HepG2 (cell line): ENCODE measurements around the gene RAC3. TPM values are rescaled to one million over a fixed set of nuclear protein-coding genes. Genes with fewer than 3 reads are reported as not detected.
A peak's percentile ranks its signal among the peaks of the same experiment; 100 is the strongest.

ENCODE experiments used
- BCL6 ChIP-seq: IDR thresholded peaks from 2 replicates; pipeline ENCODE4 v1.6.1; 2016; ENCODE audit warnings: missing genetic modification reagents, missing compliant biosample characterization
- BHLHE40 ChIP-seq: IDR thresholded peaks from 2 replicates; pipeline ENCODE4 v1.6.1; 2011; ENCODE audit warnings: low read length, improper control_type of control experiment
- CBX1 ChIP-seq: IDR thresholded peaks from one replicate; pipeline ENCODE4 v1.6.1; 2016; ENCODE audit warnings: antibody characterized with exemption, low read depth
- EHMT2 ChIP-seq: fragments of 200-600 bp; sonication (generic); IDR thresholded peaks from 2 replicates; pipeline ENCODE4 v1.7.0; 2017; ENCODE audit warnings: antibody characterized with exemption, low read depth, low read length, borderline replicate concordance
- FOSL2 ChIP-seq: sonication (generic); formaldehyde crosslinking; IDR thresholded peaks from 2 replicates; pipeline ENCODE4 v1.4.0; 2020; ENCODE audit warnings: missing genetic modification reagents
- FOXM1 ChIP-seq: sonication (generic); formaldehyde crosslinking; IDR thresholded peaks from 2 replicates; pipeline ENCODE4 v1.5.0; 2020; ENCODE audit warnings: missing genetic modification reagents
- NKX3-1 ChIP-seq: sonication (generic); formaldehyde crosslinking; IDR thresholded peaks from 2 replicates; pipeline ENCODE4 v1.5.0; 2020; ENCODE audit warnings: missing genetic modification reagents
- NPAS2 ChIP-seq: sonication (generic); formaldehyde crosslinking; IDR thresholded peaks from 2 replicates; pipeline ENCODE4 v1.8.0; 2022; ENCODE audit warnings: mild to moderate bottlenecking, missing genetic modification reagents, borderline replicate concordance
- REXO4 ChIP-seq: sonication (generic); formaldehyde crosslinking; IDR thresholded peaks from 2 replicates; pipeline ENCODE4 v1.8.0; 2022; ENCODE audit warnings: missing genetic modification reagents, mild to moderate bottlenecking, borderline replicate concordance
- RFXAP ChIP-seq: sonication (generic); formaldehyde crosslinking; IDR thresholded peaks from 2 replicates; pipeline ENCODE4 v1.4.0; 2020; ENCODE audit warnings: missing genetic modification reagents, borderline replicate concordance
- SMC3 ChIP-seq: IDR thresholded peaks from 2 replicates; pipeline ENCODE4 v1.6.1; 2011; ENCODE audit warnings: low read length, improper control_type of control experiment
- STAT5B ChIP-seq: sonication (generic); formaldehyde crosslinking; IDR thresholded peaks from 2 replicates; pipeline ENCODE4 v1.4.0; 2020; ENCODE audit warnings: missing genetic modification reagents
- TARDBP ChIP-seq: sonication (generic); formaldehyde crosslinking; IDR thresholded peaks from 2 replicates; pipeline ENCODE4 v1.8.0; 2022; ENCODE audit warnings: mild to moderate bottlenecking, missing genetic modification reagents
- THYN1 ChIP-seq: sonication (generic); formaldehyde crosslinking; IDR thresholded peaks from 2 replicates; pipeline ENCODE4 v1.8.1; 2023; ENCODE audit warnings: low read depth, mild to moderate bottlenecking, moderate library complexity, missing genetic modification reagents, borderline replicate concordance
- ZFP36L1 ChIP-seq: sonication (generic); formaldehyde crosslinking; IDR thresholded peaks from 2 replicates; pipeline ENCODE4 v1.8.0; 2022; ENCODE audit warnings: mild to moderate bottlenecking, missing genetic modification reagents, moderate library complexity
- ZNF12 ChIP-seq: sonication (generic); formaldehyde crosslinking; IDR thresholded peaks from 2 replicates; pipeline ENCODE4 v1.5.0; 2020; ENCODE audit warnings: missing genetic modification reagents
- ZNF124 ChIP-seq: sonication (generic); formaldehyde crosslinking; IDR thresholded peaks from 2 replicates; pipeline ENCODE4 v1.4.0; 2020; ENCODE audit warnings: missing genetic modification reagents
- ZNF230 ChIP-seq: sonication (generic); formaldehyde crosslinking; IDR thresholded peaks from 2 replicates; pipeline ENCODE4 v1.4.0; 2020; ENCODE audit warnings: mild to moderate bottlenecking, missing genetic modification reagents
- ZNF253 ChIP-seq: sonication (generic); formaldehyde crosslinking; IDR thresholded peaks from 2 replicates; pipeline ENCODE4 v1.8.0; 2022; ENCODE audit warnings: mild to moderate bottlenecking, missing genetic modification reagents, borderline replicate concordance
- ZNF343 ChIP-seq: sonication (generic); formaldehyde crosslinking; IDR thresholded peaks from 2 replicates; pipeline ENCODE4 v1.4.0; 2020; ENCODE audit warnings: mild to moderate bottlenecking, missing genetic modification reagents
- ZNF430 ChIP-seq: sonication (generic); formaldehyde crosslinking; IDR thresholded peaks from 2 replicates; pipeline ENCODE4 v1.9.0; 2021; ENCODE audit warnings: mild to moderate bottlenecking, missing genetic modification reagents
- ZNF556 ChIP-seq: sonication (generic); formaldehyde crosslinking; IDR thresholded peaks from 2 replicates; pipeline ENCODE4 v1.4.0; 2020; ENCODE audit warnings: mild to moderate bottlenecking, missing genetic modification reagents, borderline replicate concordance
- ZNF572 ChIP-seq: sonication (generic); formaldehyde crosslinking; IDR thresholded peaks from 2 replicates; pipeline ENCODE4 v1.5.1; 2020; ENCODE audit warnings: mild to moderate bottlenecking, missing genetic modification reagents
- ZNF770 ChIP-seq: sonication (generic); formaldehyde crosslinking; IDR thresholded peaks from 2 replicates; pipeline ENCODE4 v1.5.0; 2020; ENCODE audit warnings: mild to moderate bottlenecking, missing genetic modification reagents
- ZNF773 ChIP-seq: sonication (generic); formaldehyde crosslinking; IDR thresholded peaks from 2 replicates; pipeline ENCODE4 v1.4.0; 2020; ENCODE audit warnings: missing genetic modification reagents, borderline replicate concordance
- ZNF839 ChIP-seq: sonication (generic); formaldehyde crosslinking; IDR thresholded peaks from 2 replicates; pipeline ENCODE4 v1.4.0; 2020; ENCODE audit warnings: missing genetic modification reagents, mild to moderate bottlenecking, borderline replicate concordance
- polyA plus RNA-seq, 8 experiments: library from polyadenylated mRNA; depleted of rRNA in 3 of 8; stranded (reverse) in 7 of 8; unstranded in 1 of 8; fragments of >200 nt; fragmentation: Illumina TruSeq in 4 of 8; extraction: Trizol in 4 of 8; gene quantifications; 2 replicates each; pipeline versions ENCODE4 v1.2.1 to v1.2.3, GENCODE V29; 2011 to 2016; ENCODE audit warnings: low read depth in 4 of 8, missing spikeins in 1 of 8, mixed read lengths in 1 of 8; ENCODE audit not compliant: insufficient read depth in 1 of 8
- total RNA-seq, 5 experiments: library from RNA; depleted of rRNA; stranded (reverse); fragments of >200 nt; fragmentation: Illumina TruSeq; extraction: Trizol; gene quantifications; 2 replicates each; pipeline ENCODE4 v1.2.3, GENCODE V29; 2016; ENCODE audit warnings: low read depth in 1 of 5
- TF ChIP-seq, protein P1 (sequence below): sonication (generic); formaldehyde crosslinking; IDR thresholded peaks from 2 replicates; pipeline ENCODE4 v1.5.0; 2020; ENCODE audit warnings: missing genetic modification reagents

RAC3 gene
- total and polyA plus RNA-seq, 2 of the 13 experiments (the other 11 are each of a cell fraction or from before 2014, with no cell fraction given) = 10.5 to 21.3 TPM

DNA sequence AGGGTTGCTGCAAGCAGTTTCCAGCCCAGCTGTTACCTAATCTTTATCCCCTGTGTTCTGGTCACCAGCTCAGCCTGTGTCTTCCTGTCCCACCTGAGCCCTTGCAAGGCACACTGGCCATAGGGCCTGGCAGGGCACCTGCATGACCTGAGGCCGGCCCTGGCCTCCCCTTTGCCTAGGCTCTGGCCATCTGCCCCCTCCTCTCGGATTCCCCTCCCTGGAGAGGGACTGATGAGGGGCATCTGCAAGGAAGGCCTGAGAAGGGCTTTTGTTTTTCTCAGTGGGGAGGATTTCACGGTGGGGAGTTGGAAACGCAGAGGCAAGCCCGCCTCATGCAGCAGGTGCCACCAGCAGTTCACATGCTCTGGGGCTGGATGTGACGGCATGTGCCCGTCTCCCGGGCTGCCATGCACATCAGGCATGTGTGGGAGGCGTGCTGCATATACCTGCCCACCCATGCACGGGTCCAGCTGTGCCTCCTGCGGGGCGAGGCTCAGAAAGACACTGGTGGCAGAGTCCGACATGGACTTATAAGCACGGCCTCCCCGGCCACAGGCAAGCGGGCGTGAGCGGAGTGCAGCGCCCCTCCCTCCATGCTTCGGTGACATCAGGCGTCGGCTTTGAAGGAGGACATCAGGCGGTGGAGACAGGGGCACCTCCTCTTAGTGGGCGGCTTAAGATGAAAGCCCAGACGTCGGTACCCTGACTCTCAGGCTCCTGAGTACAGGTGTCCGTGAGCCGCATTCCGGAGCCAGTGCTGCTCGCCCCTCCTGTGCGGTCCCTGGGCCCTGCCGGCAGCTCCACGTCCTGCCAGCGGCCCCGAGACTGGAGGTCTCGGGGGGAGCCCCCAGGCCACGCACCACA lies 37.5 kb upstream of the RAC3 start (continued):
- TF ChIP-seq ZNF12 = no peak
- TF ChIP-seq ZNF556 (CRISPR knock-in tag) = no peak; the same call in 1 of the 2 replicates
- TF ChIP-seq STAT5B (CRISPR knock-in tag) = no peak
- TF ChIP-seq, protein P1, sequence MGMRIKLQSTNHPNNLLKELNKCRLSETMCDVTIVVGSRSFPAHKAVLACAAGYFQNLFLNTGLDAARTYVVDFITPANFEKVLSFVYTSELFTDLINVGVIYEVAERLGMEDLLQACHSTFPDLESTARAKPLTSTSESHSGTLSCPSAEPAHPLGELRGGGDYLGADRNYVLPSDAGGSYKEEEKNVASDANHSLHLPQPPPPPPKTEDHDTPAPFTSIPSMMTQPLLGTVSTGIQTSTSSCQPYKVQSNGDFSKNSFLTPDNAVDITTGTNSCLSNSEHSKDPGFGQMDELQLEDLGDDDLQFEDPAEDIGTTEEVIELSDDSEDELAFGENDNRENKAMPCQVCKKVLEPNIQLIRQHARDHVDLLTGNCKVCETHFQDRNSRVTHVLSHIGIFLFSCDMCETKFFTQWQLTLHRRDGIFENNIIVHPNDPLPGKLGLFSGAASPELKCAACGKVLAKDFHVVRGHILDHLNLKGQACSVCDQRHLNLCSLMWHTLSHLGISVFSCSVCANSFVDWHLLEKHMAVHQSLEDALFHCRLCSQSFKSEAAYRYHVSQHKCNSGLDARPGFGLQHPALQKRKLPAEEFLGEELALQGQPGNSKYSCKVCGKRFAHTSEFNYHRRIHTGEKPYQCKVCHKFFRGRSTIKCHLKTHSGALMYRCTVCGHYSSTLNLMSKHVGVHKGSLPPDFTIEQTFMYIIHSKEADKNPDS = no peak
- no peak for TF ChIP-seq SMC3
- TF ChIP-seq FOSL2 = peak; percentile 50; the same call in 1 of the 2 replicates
- TF ChIP-seq NKX3-1 (CRISPR knock-in tag) = no peak; the same call in 1 of the 2 replicates
- no peak for TF ChIP-seq EHMT2
- TF ChIP-seq TARDBP (CRISPR knock-in tag) = peak; percentile 88
- no peak for TF ChIP-seq NPAS2 (CRISPR knock-in tag)
- peak; percentile 51; the same call in 1 of the 2 replicates for TF ChIP-seq BHLHE40
- peak; percentile 77 for TF ChIP-seq ZNF430 (CRISPR knock-in tag)
- TF ChIP-seq REXO4 = no peak
- peak; percentile 79; the same call in 1 of the 2 replicates for TF ChIP-seq ZNF770
- TF ChIP-seq ZNF839 (CRISPR knock-in tag) = no peak; the same call in 1 of the 2 replicates
- no peak for TF ChIP-seq ZNF253 (CRISPR knock-in tag)
- peak; percentile 9 for TF ChIP-seq CBX1
- TF ChIP-seq BCL6 = no peak
- TF ChIP-seq FOXM1 (CRISPR knock-in tag) = no peak
- no peak for TF ChIP-seq ZNF124 (CRISPR knock-in tag)
- TF ChIP-seq RFXAP = no peak; the same call in 1 of the 2 replicates
- peak; percentile 17; the same call in 1 of the 2 replicates for TF ChIP-seq ZNF343
- TF ChIP-seq THYN1 (CRISPR knock-in tag) = 0 out of 2 replicates have a peak, but pooled peaks have one; percentile 67
- peak; percentile 80; the same call in 1 of the 2 replicates for TF ChIP-seq ZFP36L1 (CRISPR knock-in tag)
- 0 out of 2 replicates have a peak, but pooled peaks have one; percentile 13 for TF ChIP-seq ZNF572
- no peak; the same call in 1 of the 2 replicates for TF ChIP-seq ZNF230 (CRISPR knock-in tag)
- no peak for TF ChIP-seq ZNF773 (CRISPR knock-in tag)
